ENCODE results near the gene TSPAN9. TPM values are rescaled to one million over a fixed set of nuclear protein-coding genes. Genes with fewer than 3 reads are reported as not detected.

Gene TSPAN9
- polyA plus RNA-seq, 1 donor (not counting 4 experiments of a cell fraction or from before 2014, with no cell fraction given), result 27.5 TPM

GRCh38 chr12:3034067-3034750 lies 43.0 kb upstream of the TSPAN9 start:
- Histone ChIP-seq H3K36me3 (ENCODE audit: control insufficient read depth in 2 of 2, extremely low read depth in 1 of 2, insufficient read depth in 2 of 2, low read length in 2 of 2) (peaks cover 0 to 5% of the 10 kb centered on the region in 2 experiments), H3K27me3 (ENCODE audit: control insufficient read depth, extremely low read depth, insufficient read depth, low read length) (no peaks in the 10 kb centered on the region), H4K20me1 (ENCODE audit: control insufficient read depth, extremely low read depth, insufficient read depth, low read length) (no peaks in the 10 kb centered on the region), H3K4me1 (ENCODE audit: control insufficient read depth, extremely low read depth, insufficient read depth, low read length) (no peaks in the 10 kb centered on the region), H3K27ac (ENCODE audit: control insufficient read depth, insufficient read depth, low read length) (no peak overlapping the region), H3K4me2 (ENCODE audit: control insufficient read depth, extremely low read depth, insufficient read depth, low read depth, low read length) (no peak overlapping the region), H3K79me2 (ENCODE audit: control insufficient read depth, insufficient read depth, low read length) (no peaks in the 10 kb centered on the region), H3K4me3 (ENCODE audit: control insufficient read depth in 2 of 3, extremely low read depth in 1 of 3, insufficient read depth in 2 of 3, low read depth in 1 of 3, low read length in 3 of 3) (no peak overlapping the region), H3K9me3 (ENCODE audit: control insufficient read depth, low read depth, low read length) (no peaks in the 10 kb centered on the region), H3K9me1 (ENCODE audit: control insufficient read depth, extremely low read depth, insufficient read depth, low read length) (no peaks in the 10 kb centered on the region), H3K9ac (ENCODE audit: control insufficient read depth, extremely low read depth, insufficient read depth, low read length) (no peak overlapping the region), H2AFZ (ENCODE audit: control insufficient read depth, low read length) (no peak overlapping the region)
- peak; percentile 35 for DNase-seq (ENCODE audit: low read depth, low spot score)
- no peak for TF ChIP-seq EZH2 (IDR thresholded peaks at IDR 0.05; ENCODE audit: low read length)
- TF ChIP-seq, protein P1, sequence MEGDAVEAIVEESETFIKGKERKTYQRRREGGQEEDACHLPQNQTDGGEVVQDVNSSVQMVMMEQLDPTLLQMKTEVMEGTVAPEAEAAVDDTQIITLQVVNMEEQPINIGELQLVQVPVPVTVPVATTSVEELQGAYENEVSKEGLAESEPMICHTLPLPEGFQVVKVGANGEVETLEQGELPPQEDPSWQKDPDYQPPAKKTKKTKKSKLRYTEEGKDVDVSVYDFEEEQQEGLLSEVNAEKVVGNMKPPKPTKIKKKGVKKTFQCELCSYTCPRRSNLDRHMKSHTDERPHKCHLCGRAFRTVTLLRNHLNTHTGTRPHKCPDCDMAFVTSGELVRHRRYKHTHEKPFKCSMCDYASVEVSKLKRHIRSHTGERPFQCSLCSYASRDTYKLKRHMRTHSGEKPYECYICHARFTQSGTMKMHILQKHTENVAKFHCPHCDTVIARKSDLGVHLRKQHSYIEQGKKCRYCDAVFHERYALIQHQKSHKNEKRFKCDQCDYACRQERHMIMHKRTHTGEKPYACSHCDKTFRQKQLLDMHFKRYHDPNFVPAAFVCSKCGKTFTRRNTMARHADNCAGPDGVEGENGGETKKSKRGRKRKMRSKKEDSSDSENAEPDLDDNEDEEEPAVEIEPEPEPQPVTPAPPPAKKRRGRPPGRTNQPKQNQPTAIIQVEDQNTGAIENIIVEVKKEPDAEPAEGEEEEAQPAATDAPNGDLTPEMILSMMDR (optimal IDR thresholded peaks at IDR 0.05 in 1 of 3, IDR thresholded peaks at IDR 0.05 in 1 of 3, conservative IDR thresholded peaks at IDR 0.05 in 1 of 3; ENCODE audit: extremely low read depth in 1 of 3, insufficient read depth in 2 of 3, low read length in 3 of 3), result peak; percentile 75 to 87 (median 83)
- dilution Hi-C loops (cut with MboI; ENCODE audit: extremely low pct_ligation_motif_present, low sequenced_read_pairs), result no loop called here
- peak; percentile 74 for FAIRE-seq

- Histone ChIP-seq H3K27ac (ENCODE audit: control insufficient read depth, insufficient read depth, low read length) (no peak overlapping the region), H3K27me3 (ENCODE audit: control insufficient read depth, extremely low read depth, insufficient read depth, low read length) (no peaks in the 10 kb centered on the region), H3K4me1 (ENCODE audit: control insufficient read depth, extremely low read depth, insufficient read depth, low read length) (no peaks in the 10 kb centered on the region), H3K9me3 (ENCODE audit: control insufficient read depth, low read depth, low read length) (no peaks in the 10 kb centered on the region), H4K20me1 (ENCODE audit: control insufficient read depth, extremely low read depth, insufficient read depth, low read length) (no peaks in the 10 kb centered on the region), H3K9me1 (ENCODE audit: control insufficient read depth, extremely low read depth, insufficient read depth, low read length) (no peaks in the 10 kb centered on the region), H2AFZ (ENCODE audit: control insufficient read depth, low read length) (no peak overlapping the region), H3K4me3 (ENCODE audit: control insufficient read depth in 2 of 3, extremely low read depth in 1 of 3, insufficient read depth in 2 of 3, low read depth in 1 of 3, low read length in 3 of 3) (no peak overlapping the region), H3K36me3 (ENCODE audit: control insufficient read depth in 2 of 2, extremely low read depth in 1 of 2, insufficient read depth in 2 of 2, low read length in 2 of 2) (peaks cover 0 to 5% of the 10 kb centered on the region in 2 experiments), H3K79me2 (ENCODE audit: control insufficient read depth, insufficient read depth, low read length) (no peaks in the 10 kb centered on the region), H3K9ac (ENCODE audit: control insufficient read depth, extremely low read depth, insufficient read depth, low read length) (no peak overlapping the region), H3K4me2 (ENCODE audit: control insufficient read depth, extremely low read depth, insufficient read depth, low read depth, low read length) (no peak overlapping the region)
- dilution Hi-C loops (cut with MboI; ENCODE audit: extremely low pct_ligation_motif_present, low sequenced_read_pairs), result no loop called here
- TF ChIP-seq, protein P1 (optimal IDR thresholded peaks at IDR 0.05 in 1 of 3, IDR thresholded peaks at IDR 0.05 in 1 of 3, conservative IDR thresholded peaks at IDR 0.05 in 1 of 3; ENCODE audit: extremely low read depth in 1 of 3, insufficient read depth in 2 of 3, low read length in 3 of 3), result no peak
- no peak for FAIRE-seq
- no peak for DNase-seq (ENCODE audit: low read depth, low spot score)
These were observed 42.0 kb upstream of the TSPAN9 start for GRCh38 chr12:3035171-3035570.
